Measurements from ENCODE around the gene MFSD12.

Gene MFSD12

DNA sequence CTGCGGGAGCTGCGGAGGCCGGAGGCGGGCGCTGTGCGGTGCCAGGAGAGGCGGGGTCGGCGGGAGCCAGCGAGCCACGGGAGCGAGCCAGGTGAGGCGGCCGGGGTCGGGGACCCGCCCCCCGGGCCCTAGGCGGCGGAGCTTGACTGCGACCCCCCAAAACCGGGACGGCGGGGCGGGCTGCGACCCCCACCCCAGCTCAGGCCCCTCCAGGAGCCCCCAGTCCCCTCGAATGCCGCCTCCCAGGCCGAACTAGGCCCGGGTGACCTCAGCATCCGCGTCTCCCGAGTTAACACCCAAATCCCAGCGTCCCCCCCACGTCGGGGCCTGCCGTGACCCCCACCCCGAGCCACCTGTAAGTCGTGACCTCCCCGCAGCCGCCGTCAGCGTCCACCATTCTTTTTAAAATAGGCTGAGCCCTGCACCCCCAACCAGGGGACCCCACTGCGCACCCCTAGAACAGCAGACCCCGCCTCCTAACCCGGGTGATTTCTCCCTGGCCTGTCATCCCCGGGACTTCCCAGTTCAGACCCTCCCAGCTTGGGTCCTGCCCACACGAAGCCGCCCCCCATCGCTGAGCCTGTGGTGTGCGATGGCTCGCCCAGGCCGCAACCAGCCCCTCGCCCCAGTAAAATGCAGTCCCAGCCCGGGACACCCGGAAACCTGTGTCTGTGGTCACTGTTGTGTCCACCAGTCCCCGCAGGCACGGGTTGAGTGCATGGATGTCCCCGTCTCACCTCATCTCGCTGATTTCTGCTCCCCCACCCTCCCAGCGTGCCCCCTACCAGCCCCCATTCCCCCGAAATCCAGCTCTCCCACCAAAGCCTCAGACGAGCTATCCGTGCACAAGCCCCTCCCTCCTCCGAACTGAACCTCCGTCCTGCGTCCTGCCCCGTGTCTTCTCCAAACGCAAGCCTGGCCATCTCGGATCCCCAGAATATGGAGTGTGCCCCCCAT, 50.7 kb downstream of the MFSD12 start:
- no peak for DNase-seq

DNA sequence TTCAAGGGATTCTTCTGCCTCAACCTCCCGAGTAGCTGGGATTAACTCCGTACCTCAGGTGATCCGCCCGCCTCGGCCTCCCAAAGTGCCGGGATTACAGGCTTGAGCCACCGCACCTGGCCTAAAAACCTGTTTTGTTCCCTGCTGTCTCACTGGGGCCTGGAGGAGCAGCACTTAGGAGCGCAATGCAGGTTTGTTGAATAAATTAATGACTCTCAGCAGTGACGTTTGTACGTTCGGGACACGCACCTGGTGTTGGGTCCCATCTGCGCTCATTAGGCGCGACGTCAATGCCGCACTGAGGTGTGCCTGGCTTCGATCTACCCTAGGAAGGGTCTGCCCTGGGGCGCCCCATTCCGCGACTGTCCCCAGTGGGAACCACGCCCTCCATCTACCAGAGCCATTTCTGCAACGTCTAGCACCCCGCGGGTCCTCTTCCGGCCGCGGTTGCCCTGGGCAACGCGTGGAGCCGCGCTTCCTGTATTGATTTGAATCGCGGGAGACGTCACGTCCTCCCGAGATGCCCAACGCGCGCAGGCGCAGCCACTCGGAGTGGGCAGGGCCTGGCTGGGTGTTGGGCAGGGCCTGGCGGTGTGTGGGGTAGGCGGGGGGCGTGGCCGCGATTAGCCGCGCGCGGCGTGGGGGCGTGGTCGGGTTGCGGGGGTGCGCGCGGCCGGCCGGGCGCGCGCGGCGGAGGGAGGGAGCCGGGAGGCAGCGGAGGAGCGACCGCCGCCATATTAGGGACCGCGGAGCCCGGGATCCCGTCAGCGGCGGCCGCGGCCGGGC, 51.6 kb downstream of the MFSD12 start, which contains the start of gene FZR1:
TSS of gene FZR1 (plus strand) at position 714 of the 786 bp plus-strand sequence. CDS start 16,679 bp downstream, outside the sequence.
- peak; percentile 91 to 95 for DNase-seq

DNA sequence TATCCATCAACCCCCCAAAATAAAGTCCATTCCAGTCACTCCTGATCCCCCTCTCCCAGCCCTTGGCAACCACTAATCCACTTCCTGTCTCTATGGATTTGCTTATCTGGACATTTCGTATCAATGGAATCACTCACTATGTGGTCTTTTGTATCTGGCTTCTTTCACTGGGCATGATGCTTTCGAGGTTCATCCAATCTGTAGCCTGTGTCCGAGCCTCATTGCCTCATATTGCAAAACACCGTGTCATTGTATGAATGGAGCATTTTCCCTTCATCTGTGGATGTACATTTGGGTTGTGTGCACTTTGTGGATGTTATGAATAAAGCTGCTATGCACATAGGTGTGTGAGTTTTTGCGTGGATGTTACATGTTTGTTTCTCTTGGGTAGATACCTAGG, 52.7 kb downstream of the MFSD12 start:
- no peak for DNase-seq

DNA sequence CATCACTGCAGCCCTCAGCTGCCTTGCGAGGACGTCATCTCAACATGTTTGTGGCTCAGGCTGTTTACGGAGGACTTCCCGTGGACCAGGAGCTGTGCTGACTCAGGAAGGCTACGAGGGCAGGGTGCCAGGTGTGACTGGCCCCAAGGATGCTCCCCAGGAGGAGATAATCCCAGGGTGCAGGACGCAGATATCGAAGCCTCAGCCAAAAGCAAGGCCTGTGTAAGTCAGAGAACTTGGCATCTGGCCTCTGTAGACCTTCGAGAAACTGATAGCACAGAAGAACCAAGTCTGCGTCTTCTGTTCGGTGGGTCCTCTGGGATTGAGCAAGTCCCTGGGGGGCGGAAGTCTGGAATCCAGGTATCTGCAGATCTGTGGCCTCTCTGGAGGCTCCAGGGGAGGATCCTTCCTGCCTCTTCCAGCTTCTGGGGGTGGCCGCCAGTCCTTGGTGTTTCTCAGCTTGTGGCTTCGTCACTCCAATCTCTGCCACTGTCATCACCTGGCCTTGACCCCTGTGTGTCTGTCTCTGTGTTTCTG, 54.3 kb downstream of the MFSD12 start:
- DNase-seq = no peak

DNA sequence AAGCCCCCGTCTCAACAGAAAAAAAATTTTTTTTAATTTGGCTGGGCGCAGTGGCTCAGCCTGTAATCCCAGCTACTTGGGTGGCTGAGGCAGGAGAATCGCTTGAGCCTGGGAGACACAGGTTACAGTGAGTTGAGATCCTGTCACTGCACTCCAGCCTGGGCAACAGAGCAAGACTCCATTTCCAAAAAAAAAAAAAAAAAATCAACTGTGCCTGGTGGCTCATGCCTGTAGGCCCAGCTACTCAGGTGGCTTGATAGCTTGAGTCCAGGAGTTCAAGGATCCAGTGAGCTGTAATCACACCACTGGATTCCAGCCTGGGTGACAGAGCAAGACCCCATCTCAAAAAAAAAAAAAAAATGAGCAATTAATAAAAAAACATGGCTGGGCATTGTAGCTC, 55.6 kb downstream of the MFSD12 start:
- no peak for DNase-seq

DNA sequence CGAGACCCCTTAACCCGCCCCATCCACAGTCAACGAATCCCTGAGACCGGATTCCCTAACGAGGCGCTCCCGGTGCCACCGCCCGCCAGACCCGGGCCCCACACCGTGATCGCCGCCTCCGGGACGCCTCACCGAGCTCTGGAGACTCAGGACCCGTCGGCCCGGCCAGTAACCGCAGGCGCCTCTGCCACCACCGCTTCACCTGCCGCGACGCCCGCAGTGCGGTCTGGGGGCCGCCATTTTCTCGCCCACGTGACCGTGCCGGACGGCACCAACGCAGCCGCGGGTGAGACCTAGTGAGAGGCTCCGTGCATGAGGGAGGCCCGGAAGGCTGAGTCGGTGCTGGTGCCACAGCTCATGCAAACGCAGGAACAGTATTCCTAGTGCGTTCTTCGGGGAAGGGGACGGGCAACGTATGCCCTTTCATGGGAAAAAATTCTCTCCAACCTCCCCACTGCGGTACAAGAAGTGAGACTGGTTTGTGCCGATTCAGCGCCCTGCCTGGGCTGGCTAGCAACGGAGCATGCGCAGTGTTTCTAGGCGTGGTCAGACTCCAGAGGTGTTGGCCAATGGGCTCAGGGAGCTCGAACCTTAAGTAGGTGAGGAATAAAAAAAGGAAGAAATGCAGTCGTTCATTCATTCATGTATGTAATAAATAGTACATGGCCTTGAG, 56.8 kb downstream of the MFSD12 start, which contains the start of gene DOHH:
TSS of gene DOHH (minus strand) at position 246 of the 673 bp plus-strand sequence. CDS start 3,860 bp downstream, outside the sequence.
- DNase-seq = peak; percentile 73 to 90

DNA sequence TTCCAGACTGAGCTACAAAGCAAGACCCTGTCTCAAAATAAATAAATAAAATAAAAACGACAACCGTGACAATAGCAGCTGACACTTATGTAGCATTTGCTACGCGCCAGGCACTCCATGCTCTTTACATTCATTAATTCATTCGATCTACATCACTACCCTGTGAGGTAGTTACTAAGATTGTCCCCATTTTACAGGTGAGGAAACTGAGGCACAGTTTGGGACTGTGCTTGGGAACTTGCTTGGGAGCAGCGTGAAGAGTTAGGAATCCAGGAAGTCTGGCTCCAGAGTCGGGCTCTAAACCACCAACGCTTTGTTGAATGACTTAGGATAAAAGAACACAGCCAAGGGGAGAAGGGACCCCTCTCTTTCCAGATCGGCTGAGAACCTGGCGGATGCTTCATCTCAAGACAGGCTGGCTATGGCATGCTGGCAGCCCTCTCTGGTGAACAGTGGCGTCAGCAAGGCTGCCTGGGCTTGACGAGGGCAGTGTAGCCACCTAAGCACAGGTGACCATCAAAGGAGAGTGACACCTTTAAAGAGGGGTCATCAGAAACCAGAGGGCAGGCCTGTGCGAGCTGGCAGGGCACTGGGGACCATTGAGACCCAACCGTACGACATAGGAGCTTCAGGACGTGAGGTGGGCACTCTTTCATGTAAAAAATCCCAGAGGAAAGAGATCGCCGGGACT, 57.5 kb downstream of the MFSD12 start:
- no peak for DNase-seq

DNA sequence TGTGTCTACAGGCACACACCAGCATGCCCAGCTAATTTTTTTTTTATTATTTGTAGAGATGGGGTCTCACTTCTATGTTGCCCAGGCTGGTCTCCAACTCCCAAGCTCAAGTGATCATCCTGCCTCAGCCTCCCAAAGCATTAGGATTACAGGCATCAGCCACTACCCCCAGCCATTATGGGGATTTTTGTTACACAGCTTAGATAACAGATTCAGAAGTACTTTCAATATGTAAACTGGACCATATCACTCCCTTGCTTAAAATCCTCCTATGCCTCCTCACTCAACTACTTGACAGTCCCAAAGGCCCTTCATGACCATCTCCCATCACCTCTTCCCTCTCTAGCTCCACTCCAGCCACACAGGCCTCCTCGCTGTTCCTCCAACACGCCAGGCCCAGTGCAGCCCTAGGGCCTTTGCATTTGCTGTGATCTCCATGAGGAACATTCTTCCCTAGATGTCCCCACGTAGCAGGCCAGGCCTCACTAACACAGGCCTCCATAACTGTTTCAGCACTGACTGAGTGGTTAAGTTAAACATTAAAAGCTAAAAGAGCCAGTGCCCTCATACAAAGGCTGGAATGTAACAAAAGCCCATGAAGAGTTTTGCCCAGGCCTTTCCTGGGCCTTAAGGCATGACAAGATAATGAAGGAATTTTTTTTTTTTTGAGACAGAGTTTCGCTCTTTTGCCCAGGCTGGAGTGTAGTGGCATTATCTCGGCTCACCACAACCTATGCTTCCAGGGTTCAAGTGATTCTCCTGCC, 59.4 kb downstream of the MFSD12 start:
- DNase-seq = no peak

DNA sequence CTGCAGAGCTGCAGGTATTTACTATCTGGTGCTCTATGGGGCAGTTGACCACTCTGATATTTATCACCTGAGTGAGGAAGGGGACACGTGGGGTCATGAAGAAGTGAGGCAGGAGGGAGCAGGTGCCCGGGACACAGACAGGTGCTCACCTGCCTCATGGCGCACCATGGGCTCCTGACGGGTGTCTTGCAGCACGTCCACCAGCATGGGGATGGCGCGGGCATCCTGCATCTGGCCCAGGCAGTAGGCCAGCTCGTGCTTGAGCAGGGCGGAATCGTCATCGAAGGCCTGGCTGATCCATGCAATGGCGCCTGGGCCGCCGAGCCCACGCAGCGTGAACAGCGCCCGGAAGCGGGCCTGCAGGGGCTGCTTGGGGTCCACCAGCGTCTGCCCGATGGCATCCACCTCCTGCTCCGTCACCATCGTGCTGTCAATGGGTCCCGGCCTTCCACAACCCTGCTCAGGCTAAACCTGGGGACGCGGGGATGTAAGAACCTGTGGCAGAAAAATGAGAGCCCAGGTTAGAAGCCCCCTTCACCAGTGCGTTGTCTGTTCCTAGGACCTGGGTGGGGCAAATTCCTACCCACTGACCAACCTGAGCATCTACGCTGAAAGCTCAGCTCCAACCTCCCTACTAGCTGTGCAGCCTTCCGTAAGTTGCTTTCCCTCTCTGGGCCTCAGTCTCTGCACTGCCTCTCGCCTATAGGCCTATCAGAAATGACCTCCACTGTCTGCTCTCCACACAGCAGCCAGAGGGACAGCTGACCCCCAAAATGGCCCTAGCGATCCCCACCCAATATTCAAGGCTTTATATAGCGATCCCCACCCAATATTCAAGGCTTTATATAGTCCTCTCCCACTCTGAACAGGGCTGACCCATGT, 60.8 kb downstream of the MFSD12 start:
- no peak for DNase-seq

DNA sequence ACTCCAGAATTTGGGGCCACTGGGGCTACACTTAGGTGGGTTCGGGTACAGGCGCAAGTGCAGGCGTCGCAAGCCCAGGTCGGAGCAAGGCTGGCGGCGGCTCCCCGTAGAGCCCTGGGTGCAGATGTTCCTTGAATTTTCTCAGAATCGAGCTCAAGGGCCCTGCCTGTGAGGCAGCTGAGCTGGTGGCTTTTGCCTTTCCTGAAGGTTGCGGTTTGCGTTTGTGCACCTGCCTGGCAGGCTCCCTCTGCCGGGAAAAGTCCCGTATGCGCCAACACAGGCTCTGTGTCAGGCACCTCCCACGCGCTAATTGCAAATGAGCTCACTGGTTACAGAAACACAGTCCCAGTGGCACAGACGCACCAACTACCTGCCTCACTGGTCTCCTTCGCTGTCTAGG, 62.8 kb downstream of the MFSD12 start:
- no peak for DNase-seq
